SU-DHL-6 (cell line): ENCODE measurements around the gene HTR6.

ENCODE experiments used
- H2AFZ ChIP-seq: fragments of 200-600 bp; sonication (generic); 2 replicates; pipeline ENCODE4 v1.6.1; 2014; ENCODE audit warnings: low read depth, mild to moderate bottlenecking, moderate library complexity, mixed read lengths, antibody characterized with exemption, low read length; ENCODE audit not compliant: severe bottlenecking
- H3F3A ChIP-seq: fragments of 200-600 bp; shearing (Covaris generic); 2 replicates; pipeline ENCODE4 v1.6.0; 2016; ENCODE audit warnings: antibody characterized with exemption, mild to moderate bottlenecking; ENCODE audit not compliant: insufficient read depth
- H3K27ac ChIP-seq: fragments of 200-600 bp; sonication (generic); 2 replicates; pipeline ENCODE4 v1.5.1; 2016; ENCODE audit warnings: low read depth, mild to moderate bottlenecking, low read length, moderate library complexity, mixed read lengths
- H3K27me3 ChIP-seq: fragments of 200-600 bp; sonication (generic), shearing (Covaris generic); 2 replicates; pipeline ENCODE4 v1.6.0; 2014; ENCODE audit warnings: mild to moderate bottlenecking, low read length
- H3K36me3 ChIP-seq: fragments of 200-600 bp; sonication (generic); 2 replicates; pipeline ENCODE4 v1.6.1; 2014; ENCODE audit warnings: mild to moderate bottlenecking, low read length, mixed read lengths
- H3K4me2 ChIP-seq: fragments of 300-600, 200-600 bp; shearing (Covaris generic), sonication (generic); 2 replicates; pipeline ENCODE4 v1.6.0; 2014; ENCODE audit warnings: low read length, low read depth, mild to moderate bottlenecking; ENCODE audit not compliant: poor library complexity, severe bottlenecking
- H3K4me3 ChIP-seq: fragments of 200-600 bp; sonication (generic); 2 replicates; pipeline ENCODE4 v1.5.1; 2014; ENCODE audit warnings: antibody characterized with exemption, low read length, mild to moderate bottlenecking, mixed read lengths; ENCODE audit not compliant: insufficient read depth, poor library complexity, severe bottlenecking
- H3K79me2 ChIP-seq: fragments of 200-600 bp; sonication (generic); 2 replicates; pipeline ENCODE4 v1.6.1; 2014; ENCODE audit warnings: mild to moderate bottlenecking, low read length, moderate library complexity; ENCODE audit not compliant: insufficient read depth
- H3K9ac ChIP-seq: fragments of 200-600 bp; sonication (generic); 2 replicates; pipeline ENCODE4 v1.7.0; 2014; ENCODE audit warnings: mild to moderate bottlenecking, low read length
- H3K9me2 ChIP-seq: fragments of 200-600 bp; sonication (generic); replicated peaks from 2 replicates; pipeline ENCODE4 v1.6.1; 2014; ENCODE audit warnings: low read length; ENCODE audit not compliant: insufficient read depth
- H3K9me3 ChIP-seq: fragments of 200-600 bp; sonication (generic); 2 replicates; pipeline ENCODE4 v1.6.1; 2014; ENCODE audit warnings: low read length, mixed read lengths; ENCODE audit not compliant: insufficient read depth
- H4K20me1 ChIP-seq: fragments of 200-600 bp; sonication (generic); 2 replicates; pipeline ENCODE4 v1.6.1; 2014; ENCODE audit warnings: low read depth, mild to moderate bottlenecking, antibody characterized with exemption, low read length, moderate library complexity, mixed read lengths
- CTCF ChIP-seq: fragments of 200-600 bp; sonication (generic); IDR thresholded peaks from one replicate; pipeline ENCODE4 v1.5.1; 2017; ENCODE audit warnings: antibody characterized with exemption, mild to moderate bottlenecking, low read length, moderate library complexity; ENCODE audit not compliant: insufficient read depth, poor library complexity, severe bottlenecking
- EZH2phosphoT487 ChIP-seq: fragments of 200-600 bp; sonication (generic), shearing (Covaris generic); conservative IDR thresholded peaks from 2 replicates; pipeline ENCODE4 v1.6.1; 2018; ENCODE audit warnings: mild to moderate bottlenecking, antibody characterized with exemption, low read length, moderate library complexity, mixed read lengths

The HTR6 gene

DNA sequence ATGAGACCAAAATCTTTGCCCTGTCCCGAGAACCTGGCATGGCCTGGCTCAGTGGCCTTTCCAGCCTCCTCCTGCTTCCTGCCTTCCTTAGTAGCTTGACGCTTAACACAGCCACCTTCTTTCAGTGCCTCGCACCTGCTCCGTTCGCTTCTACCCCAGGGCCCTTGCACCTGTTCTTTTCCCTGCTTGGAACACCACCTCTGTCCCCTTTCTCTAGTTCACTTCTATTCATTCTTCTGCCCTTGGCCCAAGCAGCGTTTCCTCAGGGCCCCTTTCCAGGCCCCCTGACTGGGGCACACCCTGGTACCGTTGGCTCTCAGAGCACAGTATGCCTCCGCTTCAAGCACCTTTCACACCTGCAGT, 9.0 kb upstream of the HTR6 start:
- no peaks in the 10 kb centered on the region for H3K9me3 ChIP-seq
- no peaks in the 10 kb centered on the region for H3K36me3 ChIP-seq
- no peaks in the 10 kb centered on the region for H3K9me2 ChIP-seq
- no peaks in the 10 kb centered on the region for H4K20me1 ChIP-seq
- TF ChIP-seq CTCF (no peak), EZH2phosphoT487 (no peak)
- no peak overlapping the region for H3K27ac ChIP-seq
- no peak overlapping the region for H3K4me2 ChIP-seq
- H3K9ac ChIP-seq = no peak overlapping the region
- no peaks in the 10 kb centered on the region for H3K79me2 ChIP-seq
- no peak overlapping the region for H2AFZ ChIP-seq
- no peaks in the 10 kb centered on the region for H3K27me3 ChIP-seq
- H3F3A ChIP-seq = no peaks in the 10 kb centered on the region
- no peak overlapping the region for H3K4me3 ChIP-seq

GRCh38 chr1:19656134-19656779, 8.4 kb upstream of the HTR6 start:
- H3K4me3 ChIP-seq = no peak overlapping the region
- no peaks in the 10 kb centered on the region for H3K9me2 ChIP-seq
- no peak overlapping the region for H2AFZ ChIP-seq
- no peaks in the 10 kb centered on the region for H3K36me3 ChIP-seq
- no peaks in the 10 kb centered on the region for H3F3A ChIP-seq
- H3K4me2 ChIP-seq = no peak overlapping the region
- H3K9ac ChIP-seq = no peak overlapping the region
- H3K79me2 ChIP-seq = no peaks in the 10 kb centered on the region
- H4K20me1 ChIP-seq = no peaks in the 10 kb centered on the region
- no peaks in the 10 kb centered on the region for H3K9me3 ChIP-seq
- H3K27ac ChIP-seq = no peak overlapping the region
- no peak for TF ChIP-seq EZH2phosphoT487
- no peak for TF ChIP-seq CTCF
- no peaks in the 10 kb centered on the region for H3K27me3 ChIP-seq

DNA sequence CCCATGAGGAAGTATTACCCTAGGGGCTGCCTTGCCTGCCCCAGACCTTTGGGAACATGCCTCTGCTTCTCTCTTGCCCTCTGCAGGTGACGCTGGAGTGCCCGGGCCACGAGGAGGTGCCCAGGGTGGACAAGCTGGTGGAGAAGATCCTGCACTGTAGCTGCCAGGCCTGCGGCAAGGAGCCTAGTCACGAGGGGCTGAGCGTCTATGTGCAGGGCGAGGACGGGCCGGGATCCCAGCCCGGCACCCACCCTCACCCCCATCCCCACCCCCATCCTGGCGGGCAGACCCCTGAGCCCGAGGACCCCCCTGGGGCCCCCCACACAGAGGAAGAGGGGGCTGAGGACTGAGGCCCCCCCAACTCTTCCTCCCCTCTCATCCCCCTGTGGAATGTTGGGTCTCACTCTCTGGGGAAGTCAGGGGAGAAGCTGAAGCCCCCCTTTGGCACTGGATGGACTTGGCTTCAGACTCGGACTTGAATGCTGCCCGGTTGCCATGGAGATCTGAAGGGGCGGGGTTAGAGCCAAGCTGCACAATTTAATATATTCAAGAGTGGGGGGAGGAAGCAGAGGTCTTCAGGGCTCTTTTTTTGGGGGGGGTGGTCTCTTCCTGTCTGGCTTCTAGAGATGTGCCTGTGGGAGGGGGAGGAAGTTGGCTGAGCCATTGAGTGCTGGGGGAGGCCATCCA, 7.8 kb upstream of the HTR6 start:
- no peaks in the 10 kb centered on the region for H3K79me2 ChIP-seq
- H3F3A ChIP-seq = no peaks in the 10 kb centered on the region
- H3K9ac ChIP-seq = no peak overlapping the region
- no peaks in the 10 kb centered on the region for H3K27me3 ChIP-seq
- H2AFZ ChIP-seq = no peak overlapping the region
- TF ChIP-seq CTCF (no peak), EZH2phosphoT487 (no peak)
- H3K4me3 ChIP-seq = no peak overlapping the region
- H3K36me3 ChIP-seq = no peaks in the 10 kb centered on the region
- H4K20me1 ChIP-seq = no peaks in the 10 kb centered on the region
- H3K9me2 ChIP-seq = no peaks in the 10 kb centered on the region
- H3K27ac ChIP-seq = no peak overlapping the region
- H3K9me3 ChIP-seq = no peaks in the 10 kb centered on the region
- no peak overlapping the region for H3K4me2 ChIP-seq
